ENCODE data around the gene MIA. TPM values are rescaled to one million over a fixed set of nuclear protein-coding genes. Genes with fewer than 3 reads are reported as not detected.

Gene MIA
- total RNA-seq, 3 donors from 2014 or later: 1.4 to 8.6 (median 2.5) TPM

DNA sequence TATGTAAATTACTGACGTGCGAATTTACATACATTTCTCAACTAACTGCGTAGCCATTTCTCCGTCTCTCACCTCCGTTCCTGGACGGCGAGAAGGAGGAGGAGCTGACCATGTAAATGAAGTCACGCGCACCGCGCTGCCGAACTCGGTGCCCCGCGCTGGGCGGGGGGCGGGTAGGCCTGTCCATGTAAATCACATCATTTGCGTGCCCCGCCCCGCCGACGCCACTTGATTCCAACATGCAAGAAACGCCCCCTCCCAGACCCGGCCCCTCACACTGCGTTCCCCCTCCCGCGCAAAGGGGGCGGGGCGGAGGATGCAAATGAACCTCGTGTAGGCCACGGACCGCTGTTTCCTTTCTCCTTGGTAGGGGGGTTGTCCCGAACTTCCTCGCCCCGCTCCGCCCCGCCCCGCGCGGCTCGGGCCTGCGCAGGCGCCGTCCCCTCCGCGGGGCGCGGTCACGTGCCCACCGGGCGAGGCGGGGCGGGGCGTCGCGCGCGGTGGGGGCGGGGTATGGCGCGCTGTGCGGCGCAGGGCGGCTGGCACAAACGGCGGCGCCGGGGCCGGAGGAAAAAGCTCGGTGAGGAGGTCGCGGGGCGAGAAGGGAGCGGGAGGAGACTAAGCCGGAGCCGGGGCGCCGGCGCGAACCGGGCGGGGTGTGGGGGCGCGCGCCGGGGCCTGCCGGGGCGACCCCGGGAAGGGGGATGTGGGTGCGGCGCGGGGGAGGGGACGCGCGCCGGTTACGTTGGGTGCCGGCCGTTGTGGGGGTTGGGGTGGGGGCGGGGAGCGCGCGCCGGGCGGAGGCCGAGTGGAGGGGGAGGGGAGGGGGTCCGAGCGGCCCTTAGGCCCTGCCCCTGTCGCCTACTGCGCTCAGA is 23.6 kb downstream of the MIA start, which contains the start of gene EGLN2:
Gene EGLN2 (plus strand): TSS at position 509 of the 875 bp plus-strand sequence. CDS start 1,382 bp downstream, outside the sequence.
- peak within 1 kb of the TSS; percentile 84 for H3K4me3 ChIP-seq
- H3K4me1 ChIP-seq (ENCODE audit: low read depth): peaks cover 38% of the 10 kb centered on the region
- ATAC-seq: peak; percentile 87
- H3K36me3 ChIP-seq (ENCODE audit: low read depth): no peaks in the 10 kb centered on the region
- no peaks in the 10 kb centered on the region for H3K9me3 ChIP-seq
- TF ChIP-seq CTCF (IDR thresholded peaks at IDR 0.05): no peak
- intact Hi-C loops (cut with DNase I, micrococcal nuclease): no loop called here
- DNase-seq: peak; percentile 100

- no peak for ATAC-seq
- no peak for TF ChIP-seq CTCF (IDR thresholded peaks at IDR 0.05)
- peak; percentile 27 to 82 (median 73) for DNase-seq
- H3K36me3 ChIP-seq (ENCODE audit: low read depth): no peaks in the 10 kb centered on the region
- intact Hi-C loops (cut with DNase I, micrococcal nuclease): no loop called here
- H3K4me1 ChIP-seq (ENCODE audit: low read depth): peaks cover 46% of the 10 kb centered on the region
- no peaks in the 10 kb centered on the region for H3K9me3 ChIP-seq
- H3K4me3 ChIP-seq: peak overlapping the region; percentile 84
Measured at GRCh38 chr19:40799558-40800338, 24.4 kb downstream of the MIA start.

GRCh38 chr19:40800339-40800996 is 25.1 kb downstream of the MIA start:
- intact Hi-C loops (cut with DNase I, micrococcal nuclease): no loop called here
- Histone ChIP-seq H3K9me3 (no peaks in the 10 kb centered on the region), H3K4me1 (ENCODE audit: low read depth) (peaks cover 52% of the 10 kb centered on the region), H3K36me3 (ENCODE audit: low read depth) (no peaks in the 10 kb centered on the region), H3K4me3 (no peak overlapping the region)
- TF ChIP-seq CTCF (IDR thresholded peaks at IDR 0.05): no peak
- DNase-seq (peak in 1 of 3 donors; percentile 62), ATAC-seq (no peak)

DNA sequence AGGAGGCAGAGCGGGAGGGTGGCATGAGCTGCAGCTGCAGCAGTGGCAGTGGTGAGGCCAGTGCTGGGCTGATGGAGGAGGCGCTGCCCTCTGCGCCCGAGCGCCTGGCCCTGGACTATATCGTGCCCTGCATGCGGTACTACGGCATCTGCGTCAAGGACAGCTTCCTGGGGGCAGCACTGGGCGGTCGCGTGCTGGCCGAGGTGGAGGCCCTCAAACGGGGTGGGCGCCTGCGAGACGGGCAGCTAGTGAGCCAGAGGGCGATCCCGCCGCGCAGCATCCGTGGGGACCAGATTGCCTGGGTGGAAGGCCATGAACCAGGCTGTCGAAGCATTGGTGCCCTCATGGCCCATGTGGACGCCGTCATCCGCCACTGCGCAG is 25.7 kb downstream of the MIA start:
- ATAC-seq: no peak
- TF ChIP-seq CTCF (IDR thresholded peaks at IDR 0.05): no peak
- Histone ChIP-seq H3K4me3 (no peak overlapping the region), H3K36me3 (ENCODE audit: low read depth) (no peaks in the 10 kb centered on the region), H3K4me1 (ENCODE audit: low read depth) (peaks cover 57% of the 10 kb centered on the region), H3K9me3 (no peaks in the 10 kb centered on the region)
- DNase-seq: no peak
- intact Hi-C loops (cut with DNase I, micrococcal nuclease): no loop called here

DNA sequence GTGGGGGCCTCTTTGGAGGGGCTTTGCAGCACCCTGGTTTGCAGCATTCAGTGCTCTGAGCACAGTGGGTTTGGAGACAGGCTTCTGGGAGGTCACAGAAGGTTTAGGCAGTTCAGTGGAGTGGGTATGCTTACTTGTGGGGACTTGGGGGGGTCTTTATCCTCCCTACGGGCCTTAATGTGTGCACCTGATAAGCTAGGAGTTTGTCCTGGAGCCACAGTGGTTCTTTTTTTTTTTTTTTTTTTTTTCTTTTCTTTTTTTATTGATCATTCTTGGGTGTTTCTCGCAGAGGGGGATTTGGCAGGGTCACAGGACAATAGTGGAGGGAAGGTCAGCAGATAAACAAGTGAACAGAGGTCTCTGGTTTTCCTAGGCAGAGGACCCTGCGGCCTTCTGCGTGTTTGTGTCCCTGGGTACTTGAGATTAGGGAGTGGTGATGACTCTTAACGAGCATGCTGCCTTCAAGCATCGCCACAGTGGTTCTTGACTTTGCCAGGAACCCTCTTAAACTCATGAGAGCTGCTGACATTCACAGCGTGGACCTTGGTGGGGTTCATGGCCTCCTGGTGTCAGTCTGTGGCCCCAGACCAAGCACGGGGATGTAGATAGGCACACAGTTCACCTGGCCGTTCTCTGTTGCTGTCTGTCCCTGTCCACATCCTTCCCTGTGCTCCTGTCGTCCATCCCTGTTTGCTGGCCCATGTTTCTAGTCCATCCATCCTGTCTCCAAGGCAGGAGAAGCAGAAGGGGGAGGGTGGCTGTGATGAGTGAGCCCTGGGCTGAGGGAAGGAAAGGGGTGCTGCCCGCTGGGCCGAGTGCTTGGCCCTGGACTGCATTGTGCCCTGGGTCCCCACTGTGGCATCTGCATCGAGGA is 26.3 kb downstream of the MIA start:
- Histone ChIP-seq H3K9me3 (no peaks in the 10 kb centered on the region), H3K4me3 (no peak overlapping the region), H3K4me1 (ENCODE audit: low read depth) (peaks cover 63% of the 10 kb centered on the region), H3K36me3 (ENCODE audit: low read depth) (no peaks in the 10 kb centered on the region)
- ATAC-seq (no peak), DNase-seq (peak in 1 of 3 donors; percentile 32)
- TF ChIP-seq CTCF (IDR thresholded peaks at IDR 0.05): no peak
- intact Hi-C loops (cut with DNase I, micrococcal nuclease): no loop called here
